K562 (cell line): ENCODE measurements around the gene FUT4. TPM values are rescaled to one million over a fixed set of nuclear protein-coding genes. Genes with fewer than 3 reads are reported as not detected.

Source experiments
- ATAC-seq: fragments of 200-7000 bp; cut with Tn5 transposase; 3 replicates; pipeline ENCODE4 v1.9.1; 2020; ENCODE audit warnings: moderate library complexity
- BruUV-seq: library from RNA; stranded (reverse); fragments of 400-500 nt; replicated peaks from 2 replicates; lab custom pipeline; 2021; lab: Mats Ljungman, UMichigan
- CTCF ChIA-PET: fragments of 300-600 bp; formaldehyde crosslinking; extraction: SDS; loops from one replicate; lab custom pipeline; 2021; ENCODE audit warnings: low intra/inter-chr PET ratio; lab: Yijun Ruan, JAX
- POLR2A ChIA-PET: fragments of 300-600, 350-650 bp; sonication (Branson Sonifier 250); formaldehyde crosslinking; extraction: SDS; loops from one replicate; lab custom pipeline; 2021; ENCODE audit warnings: antibody characterized with exemption, inconsistent platforms; lab: Yijun Ruan, JAX
- DNase-seq, 4 experiments: peaks; one replicate each; pipeline versions ENCODE4 v3.0.0 to v3.0.0-alpha.2; 2011 to 2018; ENCODE audit warnings: low spot score in 3 of 4, mixed read lengths in 3 of 4; ENCODE audit errors: extremely low read depth in 1 of 4
- FAIRE-seq: peaks from 2 replicates; lab custom pipeline; 2011; peaks lifted over from hg19 to GRCh38; lab: Jason Lieb, UNC
- H2AFZ ChIP-seq: 2 replicates; pipeline ENCODE4 v1.6.0; 2011; ENCODE audit warnings: low read depth, low read length, control low read depth, inconsistent platforms
- H3K27ac ChIP-seq: fragments of 200-600 bp; 3 replicates; pipeline ENCODE4 v1.8.0; 2011; ENCODE audit warnings: low read depth, mild to moderate bottlenecking, control low read depth, inconsistent platforms, low read length, moderate library complexity, mixed read lengths; ENCODE audit errors: extremely low read depth
- H3K27me3 ChIP-seq, 2 experiments: fragments of 300-600 bp in 1 of 2; 2 replicates in 1 of 2; 3 replicates in 1 of 2; pipeline versions ENCODE4 v1.6.0 to v1.8.0; 2011; ENCODE audit warnings: inconsistent platforms in 2 of 2, low read length in 2 of 2, mild to moderate bottlenecking in 1 of 2, mixed read lengths in 1 of 2, moderate library complexity in 1 of 2; ENCODE audit not compliant: control insufficient read depth in 2 of 2, insufficient read depth in 2 of 2
- H3K36me3 ChIP-seq: fragments of 300-600 bp; 3 replicates; pipeline ENCODE4 v1.8.0; 2011; ENCODE audit warnings: mild to moderate bottlenecking, low read length, inconsistent platforms; ENCODE audit not compliant: control insufficient read depth, insufficient read depth
- H3K4me1 ChIP-seq, 2 experiments: fragments of 200-600 bp in 1 of 2; replicated peaks in 1 of 2; 2 replicates in 1 of 2; 3 replicates in 1 of 2; pipeline versions ENCODE4 v1.5.1 to v1.8.0; 2011; ENCODE audit warnings: inconsistent platforms in 2 of 2, low read length in 2 of 2, mild to moderate bottlenecking in 1 of 2, mixed read lengths in 1 of 2, moderate library complexity in 1 of 2; ENCODE audit not compliant: control insufficient read depth in 2 of 2, insufficient read depth in 2 of 2
- H3K4me2 ChIP-seq: 2 replicates; pipeline ENCODE4 v1.6.1; 2011; ENCODE audit warnings: low read length, control low read depth, inconsistent platforms, mixed read lengths; ENCODE audit not compliant: insufficient read depth
- H3K4me3 ChIP-seq: fragments of 200-600 bp; sonication (generic), shearing (Covaris generic); 2 replicates; pipeline ENCODE4 v1.5.1; 2016; ENCODE audit warnings: control low read depth, inconsistent platforms
- H3K79me2 ChIP-seq: fragments of 200-600 bp; 3 replicates; pipeline ENCODE4 v1.8.0; 2011; ENCODE audit warnings: low read length, inconsistent platforms; ENCODE audit not compliant: control insufficient read depth, insufficient read depth
- H3K9ac ChIP-seq, 2 experiments: 2 replicates each; pipeline versions ENCODE4 v1.6.0 to v1.6.1; 2011; ENCODE audit warnings: low read depth in 2 of 2, low read length in 2 of 2, control low read depth in 1 of 2, inconsistent platforms in 1 of 2, mild to moderate bottlenecking in 1 of 2, mixed read lengths in 1 of 2; ENCODE audit not compliant: insufficient read depth in 1 of 2
- H3K9me1 ChIP-seq: one replicate; pipeline ENCODE4 v1.6.0; 2011; ENCODE audit warnings: inconsistent platforms, mild to moderate bottlenecking, low read length, moderate library complexity; ENCODE audit not compliant: control insufficient read depth, insufficient read depth
- H3K9me3 ChIP-seq: replicated peaks from 2 replicates; pipeline ENCODE4 v1.5.1; 2011; ENCODE audit warnings: low read depth, low read length, inconsistent platforms; ENCODE audit not compliant: control insufficient read depth, insufficient read depth
- H4K20me1 ChIP-seq: replicated peaks from 2 replicates; pipeline ENCODE4 v1.6.1; 2011; ENCODE audit warnings: low read length, inconsistent platforms, mixed read lengths; ENCODE audit not compliant: control insufficient read depth, insufficient read depth
- E2F6 ChIP-seq, 2 experiments: IDR thresholded peaks; 2 replicates each; pipeline ENCODE4 v1.6.1; 2011; ENCODE audit warnings: borderline replicate concordance in 1 of 2, control low read depth in 1 of 2, low read depth in 1 of 2, low read length in 1 of 2, mild to moderate bottlenecking in 1 of 2, mixed read lengths in 1 of 2, moderate library complexity in 1 of 2; ENCODE audit not compliant: insufficient read depth in 1 of 2, insufficient read length in 1 of 2, poor library complexity in 1 of 2, severe bottlenecking in 1 of 2; ENCODE audit errors: extremely low read depth in 1 of 2
- MGA ChIP-seq: fragments of 450-650 bp; IDR thresholded peaks from 2 replicates; pipeline ENCODE4 v1.6.1; 2016; ENCODE audit warnings: mild to moderate bottlenecking, moderate library complexity
- NCOA6 ChIP-seq: fragments of 450-650 bp; IDR thresholded peaks from 2 replicates; pipeline ENCODE4 v1.6.1; 2017; ENCODE audit warnings: mild to moderate bottlenecking
- ZBTB7A ChIP-seq: IDR thresholded peaks from 2 replicates; pipeline ENCODE4 v1.6.1; 2011; ENCODE audit warnings: low read depth, mild to moderate bottlenecking, low read length, moderate library complexity, borderline replicate concordance; ENCODE audit not compliant: control insufficient read depth
- ZNF395 ChIP-seq: fragments of 200-800 bp; sonication (Bioruptor generic); IDR thresholded peaks from 2 replicates; pipeline ENCODE4 v1.6.1; 2017; ENCODE audit warnings: missing genetic modification characterization, missing compliant biosample characterization
- WGBS: fragments of 100-300 bp; shearing (Covaris generic); methylation state at CpG from one replicate; pipeline ENCODE4 v1.1.6; 2016; ENCODE audit warnings: low coverage, mixed read lengths; ENCODE audit not compliant: insufficient coverage; ENCODE audit errors: missing lambda C conversion rate; 5-methylcytosine and 5-hydroxymethylcytosine counted together
- in situ Hi-C: fragments of 300-500 bp; cut with MboI; formaldehyde crosslinking; loops from 4 replicates; pipeline ENCODE4 v1.15.0; 2018; ENCODE audit warnings: inconsistent platforms, mixed read lengths
- intact Hi-C: fragments of 100-400 bp; cut with micrococcal nuclease; formaldehyde crosslinking; loops from 2 replicates; pipeline ENCODE4 v1.14.2; 2022
- polyA plus RNA-seq, 8 experiments: library from polyadenylated mRNA; depleted of rRNA in 4 of 8; stranded (reverse) in 5 of 8; unstranded in 3 of 8; fragments of >200 nt; fragmentation: Nextera tagmentation in 2 of 8; fragmentation: Illumina TruSeq in 1 of 8; extraction: Ambion mirVana in 2 of 8; extraction: Trizol in 1 of 8; gene quantifications; 2 replicates each; pipeline versions ENCODE4 v1.2.1 to v1.2.3, GENCODE V29; 2011 to 2014; ENCODE audit warnings: inconsistent platforms in 1 of 8, missing spikeins in 1 of 8
- total RNA-seq, 7 experiments: library from RNA; depleted of rRNA in 6 of 7; stranded (reverse); fragments of >200 nt in 6 of 7; fragmentation: Illumina TruSeq in 2 of 7; extraction: Trizol in 2 of 7; gene quantifications; 2 replicates each; pipeline versions ENCODE4 v1.2.1 to v1.2.3, GENCODE V29; 2011 to 2021; ENCODE audit warnings: low replicate concordance in 1 of 7

FUT4 gene
- total and polyA plus RNA-seq, 9 of the 15 experiments (the other 6 are each of a cell fraction or from before 2014, with no cell fraction given), result 1.1 to 8.9 (median 5.5) TPM

- ATAC-seq, result peak; percentile 11
- DNase-seq, result peak in 2 of 4 experiments; percentile 20 to 52
- peak overlapping the region; percentile 95 for H3K27ac ChIP-seq
- no peak for FAIRE-seq
- peak overlapping the region; percentile 71 for H3K4me3 ChIP-seq
- peak overlapping the region; percentile 88 to 92 for H3K9ac ChIP-seq
- no peaks in the 10 kb centered on the region for H3K9me3 ChIP-seq
- in situ Hi-C loops (no loop called here), intact Hi-C loops (no loop called here)
- peaks cover 24 to 27% of the 10 kb centered on the region in 2 experiments; a peak in 4 of 5 replicates for H3K4me1 ChIP-seq
- H3K27me3 ChIP-seq, result no peaks in the 10 kb centered on the region
- peak overlapping the region; percentile 84 for H3K4me2 ChIP-seq
- no peaks in the 10 kb centered on the region for H3K9me1 ChIP-seq
- peaks cover 13% of the 10 kb centered on the region; the same call in 2 of the 3 replicates for H3K36me3 ChIP-seq
- peaks cover 32% of the 10 kb centered on the region for H3K79me2 ChIP-seq
- H2AFZ ChIP-seq, result peak overlapping the region; percentile 99
- H4K20me1 ChIP-seq, result no peaks in the 10 kb centered on the region; the same call in 1 of the 2 replicates
- no TSS peak for BruUV-seq
- WGBS, result 37% methylated on average over 43 of the region's 59 CpGs
- ChIA-PET POLR2A (interaction anchor here (0.6 to 1.9 kb wide), 2 partner anchors 19 to 1410 kb away, joined by 3 to 4 read pairs; no protein-coding TSS in a partner anchor), CTCF (no interaction called here)
- TF ChIP-seq MGA, result peak; percentile 71
- peak; percentile 67; the same call in 1 of the 2 replicates for TF ChIP-seq ZBTB7A
- TF ChIP-seq NCOA6, result peak; percentile 47; the same call in 1 of the 2 replicates
- 0 out of 2 replicates have a peak, but pooled peaks have one; percentile 32 for TF ChIP-seq ZNF395
- TF ChIP-seq E2F6 (IDR thresholded peaks at IDR 0.05; ENCODE audit: borderline replicate concordance in 1 of 2, extremely low read depth in 1 of 2, insufficient read depth in 1 of 2, insufficient read length in 1 of 2, low read depth in 1 of 2, low read length in 1 of 2, poor library complexity in 1 of 2, severe bottlenecking in 1 of 2), result peak in 1 of 2 experiments; percentile 9
Measured at GRCh38 chr11:94544646-94545263, 1.0 kb downstream of the FUT4 start.
